GM12874 (cell line): ENCODE results near the gene PTPRZ1.

ENCODE experiments used
- TF ChIP-seq, protein P1 (sequence below): IDR thresholded peaks from 2 replicates; pipeline ENCODE4 v1.5.1; 2011; ENCODE audit warnings: low read depth, mild to moderate bottlenecking, control low read depth, low read length, moderate library complexity; ENCODE audit not compliant: insufficient read depth

PTPRZ1 gene

DNA sequence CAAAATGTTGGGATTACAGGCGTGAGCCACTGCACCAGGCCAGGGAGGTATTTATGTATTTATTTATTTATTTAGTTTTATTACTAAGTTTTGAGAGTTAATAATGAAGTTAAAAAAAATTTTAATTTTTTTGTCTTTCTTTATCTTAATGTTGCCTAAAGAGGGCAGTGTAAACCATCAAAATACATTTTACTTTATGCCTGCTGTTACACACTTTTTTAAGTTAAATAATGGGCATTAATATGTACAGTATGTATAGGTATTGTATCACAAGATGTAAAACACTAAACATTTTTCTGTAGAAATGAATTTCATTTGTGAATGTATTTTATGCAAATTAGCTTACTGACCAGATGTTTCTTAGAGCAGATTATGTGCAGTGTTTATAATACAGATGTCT, 141.7 kb downstream of the PTPRZ1 start:
- TF ChIP-seq, protein P1, sequence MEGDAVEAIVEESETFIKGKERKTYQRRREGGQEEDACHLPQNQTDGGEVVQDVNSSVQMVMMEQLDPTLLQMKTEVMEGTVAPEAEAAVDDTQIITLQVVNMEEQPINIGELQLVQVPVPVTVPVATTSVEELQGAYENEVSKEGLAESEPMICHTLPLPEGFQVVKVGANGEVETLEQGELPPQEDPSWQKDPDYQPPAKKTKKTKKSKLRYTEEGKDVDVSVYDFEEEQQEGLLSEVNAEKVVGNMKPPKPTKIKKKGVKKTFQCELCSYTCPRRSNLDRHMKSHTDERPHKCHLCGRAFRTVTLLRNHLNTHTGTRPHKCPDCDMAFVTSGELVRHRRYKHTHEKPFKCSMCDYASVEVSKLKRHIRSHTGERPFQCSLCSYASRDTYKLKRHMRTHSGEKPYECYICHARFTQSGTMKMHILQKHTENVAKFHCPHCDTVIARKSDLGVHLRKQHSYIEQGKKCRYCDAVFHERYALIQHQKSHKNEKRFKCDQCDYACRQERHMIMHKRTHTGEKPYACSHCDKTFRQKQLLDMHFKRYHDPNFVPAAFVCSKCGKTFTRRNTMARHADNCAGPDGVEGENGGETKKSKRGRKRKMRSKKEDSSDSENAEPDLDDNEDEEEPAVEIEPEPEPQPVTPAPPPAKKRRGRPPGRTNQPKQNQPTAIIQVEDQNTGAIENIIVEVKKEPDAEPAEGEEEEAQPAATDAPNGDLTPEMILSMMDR = no peak

- TF ChIP-seq, protein P1 = no peak
These were observed 145.1 kb downstream of the PTPRZ1 start for GRCh38 chr7:122018032-122018431.

DNA sequence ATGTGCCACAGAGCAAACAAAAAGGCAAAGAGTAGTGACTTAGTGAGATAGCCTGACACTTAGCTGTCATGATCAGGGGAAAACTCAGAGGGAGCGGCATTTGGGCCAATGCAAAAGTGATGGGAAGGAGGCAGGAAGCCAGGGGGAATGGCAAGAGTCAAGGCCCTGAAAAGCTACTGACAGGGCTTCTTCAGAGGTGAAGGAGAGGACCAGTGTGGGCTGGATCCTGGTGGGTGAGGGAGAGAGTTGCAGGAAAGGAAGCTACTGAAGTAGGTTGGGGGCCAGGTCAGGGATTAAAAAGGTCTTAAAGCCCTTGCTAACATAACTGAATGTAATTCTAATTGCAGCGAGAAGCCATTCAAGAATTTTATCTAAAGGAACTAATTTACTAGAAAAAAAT, 154.1 kb downstream of the PTPRZ1 start:
- TF ChIP-seq, protein P1 = no peak

GRCh38 chr7:122033641-122034040, 160.7 kb downstream of the PTPRZ1 start:
- TF ChIP-seq, protein P1 = no peak

DNA sequence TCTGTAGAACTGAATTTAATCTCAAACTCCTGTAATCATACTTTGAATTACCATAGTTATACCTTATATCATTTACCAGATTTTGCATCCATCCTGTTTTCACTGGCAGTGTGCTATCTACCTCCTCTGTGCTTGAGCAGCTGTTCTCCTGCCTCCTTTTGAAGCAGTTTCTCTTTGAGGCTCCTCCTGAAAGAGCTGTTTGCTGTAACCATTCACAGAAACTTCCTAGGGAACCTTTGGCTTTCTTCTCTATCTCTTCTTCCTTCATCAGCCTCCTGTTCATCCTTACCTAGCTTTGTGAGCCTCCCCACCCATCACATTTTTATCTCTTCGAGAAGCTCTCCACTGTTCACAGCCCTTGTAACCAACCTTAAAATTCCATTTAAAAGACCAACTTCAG, 162.9 kb downstream of the PTPRZ1 start:
- TF ChIP-seq, protein P1 = no peak

GRCh38 chr7:122038134-122038533, 165.2 kb downstream of the PTPRZ1 start:
- TF ChIP-seq, protein P1 = no peak

DNA sequence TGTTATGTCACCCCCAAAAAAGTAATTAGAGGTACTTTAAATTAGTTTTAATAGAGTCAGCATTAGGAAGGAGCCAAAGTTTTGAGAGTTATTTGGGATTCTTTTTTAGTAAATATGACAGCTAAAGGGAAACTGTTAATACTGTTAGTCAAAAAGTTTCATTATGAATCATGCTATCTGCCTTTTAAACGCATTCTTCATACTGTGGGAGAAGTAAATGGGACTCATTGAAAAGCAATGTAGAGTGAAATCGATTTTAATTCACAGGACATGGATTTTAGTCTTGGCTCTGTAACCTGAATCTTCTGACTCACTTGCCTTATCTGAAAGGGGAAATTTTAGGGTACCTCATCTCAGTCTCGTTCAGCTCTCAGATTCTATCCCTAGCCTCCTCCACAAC, 165.9 kb downstream of the PTPRZ1 start:
- TF ChIP-seq, protein P1 = no peak

- TF ChIP-seq, protein P1 = no peak
These were observed 167.2 kb downstream of the PTPRZ1 start for GRCh38 chr7:122040147-122040546.
